ENCODE results near the gene MARCHF4. TPM values are rescaled to one million over a fixed set of nuclear protein-coding genes. Genes with fewer than 3 reads are reported as not detected.

The MARCHF4 gene
- total and polyA plus RNA-seq, 9 of the 15 experiments (the other 6 are each of a cell fraction or from before 2014, with no cell fraction given), result 0.05 TPM; not detected in 8

DNA sequence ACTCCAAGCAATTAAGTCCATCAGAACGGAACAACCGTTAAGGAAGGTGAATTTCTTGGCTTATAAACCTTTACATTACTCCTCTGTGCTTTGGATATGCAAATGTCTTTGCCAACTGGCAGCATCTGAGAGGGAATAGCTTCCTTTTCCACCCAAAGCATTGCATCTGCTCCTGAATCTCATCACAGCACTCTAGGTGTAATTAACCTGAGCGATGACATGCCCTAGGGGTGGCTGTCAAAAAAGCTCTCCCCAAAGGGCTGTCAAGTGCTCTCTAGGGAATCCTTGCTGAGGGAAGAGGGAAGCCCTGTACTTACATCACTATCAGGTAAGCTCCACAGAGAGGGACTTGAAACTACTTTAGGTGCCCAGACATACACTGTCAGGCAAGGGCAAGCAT, 34.5 kb upstream of the MARCHF4 start:
- H3K9me1 ChIP-seq (ENCODE audit: control insufficient read depth, insufficient read depth, low read length), result no peaks in the 10 kb centered on the region
- no peaks in the 10 kb centered on the region for H3K79me2 ChIP-seq (ENCODE audit: control insufficient read depth, insufficient read depth, low read length)
- TF ChIP-seq, protein P1, sequence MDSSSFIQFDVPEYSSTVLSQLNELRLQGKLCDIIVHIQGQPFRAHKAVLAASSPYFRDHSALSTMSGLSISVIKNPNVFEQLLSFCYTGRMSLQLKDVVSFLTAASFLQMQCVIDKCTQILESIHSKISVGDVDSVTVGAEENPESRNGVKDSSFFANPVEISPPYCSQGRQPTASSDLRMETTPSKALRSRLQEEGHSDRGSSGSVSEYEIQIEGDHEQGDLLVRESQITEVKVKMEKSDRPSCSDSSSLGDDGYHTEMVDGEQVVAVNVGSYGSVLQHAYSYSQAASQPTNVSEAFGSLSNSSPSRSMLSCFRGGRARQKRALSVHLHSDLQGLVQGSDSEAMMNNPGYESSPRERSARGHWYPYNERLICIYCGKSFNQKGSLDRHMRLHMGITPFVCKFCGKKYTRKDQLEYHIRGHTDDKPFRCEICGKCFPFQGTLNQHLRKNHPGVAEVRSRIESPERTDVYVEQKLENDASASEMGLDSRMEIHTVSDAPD (CRISPR knock-in tag; IDR thresholded peaks at IDR 0.05), result no peak
- TF ChIP-seq ZNF316 (IDR thresholded peaks at IDR 0.05), result no peak
- no peak for ATAC-seq
- no TSS peak for BruUV-seq (replicated peaks)
- no peak overlapping the region for H3K27ac ChIP-seq (ENCODE audit: extremely low read depth, low read depth, low read length)
- H4K20me1 ChIP-seq (replicated peaks; ENCODE audit: control insufficient read depth, insufficient read depth, low read length), result no peaks in the 10 kb centered on the region
- ChIA-PET POLR2A (no interaction called here), CTCF (ENCODE audit: low intra/inter-chr PET ratio) (no interaction called here)
- no peak overlapping the region for H2AFZ ChIP-seq (ENCODE audit: low read depth, low read length)
- H3K4me1 ChIP-seq (replicated peaks in 1 of 2; ENCODE audit: control insufficient read depth in 2 of 2, insufficient read depth in 2 of 2, low read length in 2 of 2), result no peaks in the 10 kb centered on the region; a peak in 2 of 5 replicates
- no peaks in the 10 kb centered on the region for H3K9me3 ChIP-seq (replicated peaks; ENCODE audit: control insufficient read depth, insufficient read depth, low read depth, low read length)
- DNase-seq (ENCODE audit: extremely low read depth in 1 of 4, low spot score in 3 of 4), result no peak
- H3K4me3 ChIP-seq, result no peak overlapping the region
- H3K36me3 ChIP-seq (ENCODE audit: control insufficient read depth, insufficient read depth, low read length), result no peaks in the 10 kb centered on the region
- intact Hi-C loops (cut with micrococcal nuclease), result no loop called here
- in situ Hi-C loops (cut with MboI), result no loop called here
- FAIRE-seq, result no peak
- peaks cover 2 to 10% of the 10 kb centered on the region in 2 experiments; a peak in 3 of 5 replicates for H3K27me3 ChIP-seq (ENCODE audit: control insufficient read depth in 2 of 2, insufficient read depth in 2 of 2, low read length in 2 of 2)
- 14% methylated on average over 3 of the region's 3 CpGs for WGBS (ENCODE audit: insufficient coverage, low coverage, missing lambda C conversion rate)
- no peak overlapping the region for H3K4me2 ChIP-seq (ENCODE audit: insufficient read depth, low read length)
- H3K9ac ChIP-seq (ENCODE audit: insufficient read depth in 1 of 2, low read depth in 2 of 2, low read length in 2 of 2), result no peak overlapping the region

DNA sequence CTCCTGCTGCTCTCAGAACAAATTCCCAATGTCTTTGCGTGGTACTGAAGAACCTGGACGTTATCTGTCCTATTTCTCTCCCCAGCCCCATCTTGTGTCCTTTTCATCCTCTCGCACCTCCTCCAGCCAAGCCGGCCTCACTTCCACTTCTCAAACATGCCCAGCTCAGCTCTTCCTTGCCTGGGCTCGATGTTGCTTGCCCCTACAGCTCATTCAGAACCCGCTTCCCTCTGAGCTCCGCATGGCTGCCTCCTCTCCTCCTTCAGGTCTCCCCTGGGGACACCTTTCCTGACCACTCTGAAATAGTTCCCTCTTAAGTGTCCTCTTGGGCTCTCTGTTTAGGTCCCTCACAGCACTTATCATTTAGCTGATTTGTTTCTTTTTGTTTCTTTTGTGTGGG, 33.3 kb upstream of the MARCHF4 start:
- no peak for TF ChIP-seq ZC3H8 (IDR thresholded peaks at IDR 0.05)
- TF ChIP-seq PCBP2 (IDR thresholded peaks at IDR 0.05; ENCODE audit: low read depth, low read length, poor library complexity, severe bottlenecking), result no peak
- TF ChIP-seq, protein P2, sequence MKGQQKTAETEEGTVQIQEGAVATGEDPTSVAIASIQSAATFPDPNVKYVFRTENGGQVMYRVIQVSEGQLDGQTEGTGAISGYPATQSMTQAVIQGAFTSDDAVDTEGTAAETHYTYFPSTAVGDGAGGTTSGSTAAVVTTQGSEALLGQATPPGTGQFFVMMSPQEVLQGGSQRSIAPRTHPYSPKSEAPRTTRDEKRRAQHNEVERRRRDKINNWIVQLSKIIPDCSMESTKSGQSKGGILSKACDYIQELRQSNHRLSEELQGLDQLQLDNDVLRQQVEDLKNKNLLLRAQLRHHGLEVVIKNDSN (CRISPR knock-in tag; IDR thresholded peaks at IDR 0.05), result no peak
- no peak for TF ChIP-seq TEAD1 (CRISPR knock-in tag; IDR thresholded peaks at IDR 0.05)
- in situ Hi-C loops (cut with MboI), result no loop called here

More for the DNA sequence above, 33.3 kb upstream of the MARCHF4 start:
- no peak for ATAC-seq
- Histone ChIP-seq H3K4me1 (replicated peaks in 1 of 2; ENCODE audit: control insufficient read depth in 2 of 2, insufficient read depth in 2 of 2, low read length in 2 of 2) (no peaks in the 10 kb centered on the region; a peak in 1 of 5 replicates), H3K36me3 (ENCODE audit: control insufficient read depth, insufficient read depth, low read length) (no peaks in the 10 kb centered on the region), H3K9me3 (replicated peaks; ENCODE audit: control insufficient read depth, insufficient read depth, low read depth, low read length) (no peaks in the 10 kb centered on the region), H3K79me2 (ENCODE audit: control insufficient read depth, insufficient read depth, low read length) (no peaks in the 10 kb centered on the region), H3K27ac (ENCODE audit: extremely low read depth, low read depth, low read length) (no peak overlapping the region), H3K9ac (ENCODE audit: insufficient read depth in 1 of 2, low read depth in 2 of 2, low read length in 2 of 2) (no peak overlapping the region), H4K20me1 (replicated peaks; ENCODE audit: control insufficient read depth, insufficient read depth, low read length) (no peaks in the 10 kb centered on the region), H2AFZ (ENCODE audit: low read depth, low read length) (no peak overlapping the region), H3K9me1 (ENCODE audit: control insufficient read depth, insufficient read depth, low read length) (no peaks in the 10 kb centered on the region), H3K4me2 (ENCODE audit: insufficient read depth, low read length) (no peak overlapping the region), H3K4me3 (no peak overlapping the region), H3K27me3 (ENCODE audit: control insufficient read depth in 2 of 2, insufficient read depth in 2 of 2, low read length in 2 of 2) (peaks cover 2 to 10% of the 10 kb centered on the region in 2 experiments; a peak in 3 of 5 replicates)
- ChIA-PET CTCF (ENCODE audit: low intra/inter-chr PET ratio) (no interaction called here), POLR2A (no interaction called here)
- intact Hi-C loops (cut with micrococcal nuclease), result no loop called here
- 12% methylated on average over 6 of the region's 7 CpGs for WGBS (ENCODE audit: insufficient coverage, low coverage, missing lambda C conversion rate)
- no peak for DNase-seq (ENCODE audit: extremely low read depth in 1 of 4, low spot score in 3 of 4)
- no peak for FAIRE-seq
- no TSS peak for BruUV-seq (replicated peaks)

Measured in K562 (cell line).